Tibial nerve (tissue), 4 donors: ENCODE data around the gene MYOM3.

Experiments used
- EP300 ChIP-seq, 2 donors: sonication (generic); formaldehyde crosslinking; IDR thresholded peaks; one replicate each; pipeline ENCODE4 v1.6.1; 2017; ENCODE audit warnings: antibody characterized with exemption in 2 of 2, mild to moderate bottlenecking in 1 of 2
- POLR2A ChIP-seq, 2 donors: fragments of 450-650 bp; IDR thresholded peaks; one replicate each; pipeline ENCODE4 v1.6.1; 2017; ENCODE audit warnings: antibody characterized with exemption in 2 of 2, mild to moderate bottlenecking in 2 of 2, moderate library complexity in 2 of 2
- TF ChIP-seq, protein P1 (sequence below), 5 experiments: fragments of 200-600 bp in 3 of 5; fragments of 450-650 bp in 2 of 5; sonication (generic) in 3 of 5; IDR thresholded peaks; one replicate each; pipeline ENCODE4 v1.5.1; 2016 to 2019; ENCODE audit warnings: antibody characterized with exemption in 5 of 5, mild to moderate bottlenecking in 3 of 5, moderate library complexity in 2 of 5

DNA sequence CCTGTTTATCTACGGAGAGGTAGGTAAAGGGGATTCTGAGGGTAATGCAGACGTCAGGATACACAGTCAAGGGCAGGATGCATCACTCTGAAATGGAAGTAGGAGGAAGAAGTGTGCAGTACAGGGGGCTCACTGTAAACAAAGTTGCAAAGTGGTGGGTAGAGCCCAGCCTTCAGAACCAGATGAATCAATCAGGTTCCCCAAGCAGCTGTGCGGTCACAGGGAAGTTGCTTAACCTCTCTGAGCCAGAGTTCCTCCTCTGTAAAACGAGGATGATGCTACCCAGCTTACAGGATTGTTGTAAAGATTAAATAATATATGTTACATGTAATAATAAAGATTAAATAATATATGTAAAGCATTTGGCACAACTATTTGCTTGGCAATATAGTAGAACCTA, 13.5 kb upstream of the MYOM3 start:
- TF ChIP-seq, protein P1, sequence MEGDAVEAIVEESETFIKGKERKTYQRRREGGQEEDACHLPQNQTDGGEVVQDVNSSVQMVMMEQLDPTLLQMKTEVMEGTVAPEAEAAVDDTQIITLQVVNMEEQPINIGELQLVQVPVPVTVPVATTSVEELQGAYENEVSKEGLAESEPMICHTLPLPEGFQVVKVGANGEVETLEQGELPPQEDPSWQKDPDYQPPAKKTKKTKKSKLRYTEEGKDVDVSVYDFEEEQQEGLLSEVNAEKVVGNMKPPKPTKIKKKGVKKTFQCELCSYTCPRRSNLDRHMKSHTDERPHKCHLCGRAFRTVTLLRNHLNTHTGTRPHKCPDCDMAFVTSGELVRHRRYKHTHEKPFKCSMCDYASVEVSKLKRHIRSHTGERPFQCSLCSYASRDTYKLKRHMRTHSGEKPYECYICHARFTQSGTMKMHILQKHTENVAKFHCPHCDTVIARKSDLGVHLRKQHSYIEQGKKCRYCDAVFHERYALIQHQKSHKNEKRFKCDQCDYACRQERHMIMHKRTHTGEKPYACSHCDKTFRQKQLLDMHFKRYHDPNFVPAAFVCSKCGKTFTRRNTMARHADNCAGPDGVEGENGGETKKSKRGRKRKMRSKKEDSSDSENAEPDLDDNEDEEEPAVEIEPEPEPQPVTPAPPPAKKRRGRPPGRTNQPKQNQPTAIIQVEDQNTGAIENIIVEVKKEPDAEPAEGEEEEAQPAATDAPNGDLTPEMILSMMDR (IDR thresholded peaks at IDR 0.05), result no peak
- TF ChIP-seq POLR2A (IDR thresholded peaks at IDR 0.05) (no peak), EP300 (IDR thresholded peaks at IDR 0.05) (no peak)
